ENCODE results near the gene CD59. TPM values are rescaled to one million over a fixed set of nuclear protein-coding genes. Genes with fewer than 3 reads are reported as not detected.

Gene CD59
- total and polyA plus RNA-seq, 9 of the 15 experiments (the other 6 are each of a cell fraction or from before 2014, with no cell fraction given): 38.1 to 338 (median 173) TPM

DNA sequence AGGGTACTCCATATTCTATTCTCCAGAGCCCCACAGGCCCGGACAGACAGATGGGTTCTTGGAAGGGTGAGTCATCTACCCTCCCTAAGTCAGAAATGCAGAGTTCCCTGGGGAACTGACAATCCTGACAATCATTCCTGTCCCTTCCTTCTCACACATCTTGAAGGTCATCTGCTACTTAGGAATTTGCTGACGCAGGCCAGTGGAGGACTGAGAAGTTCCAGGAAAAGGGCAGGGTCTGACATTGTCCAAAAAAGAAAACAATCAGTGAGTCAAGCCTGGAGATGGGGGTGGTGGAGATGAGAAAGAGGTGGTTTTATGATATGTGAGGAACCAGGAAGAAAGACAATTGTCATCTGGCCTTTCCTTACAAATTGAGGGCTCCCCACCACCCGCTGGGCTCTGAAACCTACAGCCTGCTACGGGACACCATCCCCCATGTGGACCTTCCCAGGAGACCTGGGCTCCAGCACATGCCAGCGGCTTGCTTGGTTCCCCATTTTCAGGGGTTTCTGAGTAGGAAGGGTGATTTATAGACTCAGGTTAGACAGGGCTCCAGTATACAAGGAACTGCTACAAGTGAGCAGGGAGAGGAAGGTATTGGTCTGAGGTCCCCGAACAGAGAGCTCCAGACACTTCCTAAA, 12.9 kb downstream of the CD59 start (continued):
- no peak for TF ChIP-seq ETV6 (IDR thresholded peaks at IDR 0.05; ENCODE audit: borderline replicate concordance in 1 of 2, low read depth in 2 of 2, low read length in 1 of 2)
- TF ChIP-seq ETV6 (CRISPR knock-in tag; IDR thresholded peaks at IDR 0.05; ENCODE audit: borderline replicate concordance): no peak
- no peak for TF ChIP-seq MXI1 (IDR thresholded peaks at IDR 0.05; ENCODE audit: low read depth, low read length)
- no peak for TF ChIP-seq SAFB2 (IDR thresholded peaks at IDR 0.05; ENCODE audit: borderline replicate concordance, low read depth, low read length, severe bottlenecking)
- TF ChIP-seq MCM5 (IDR thresholded peaks at IDR 0.05; ENCODE audit: low read depth): no peak
- no peak for TF ChIP-seq ZNF143 (CRISPR knock-in tag; IDR thresholded peaks at IDR 0.05)
- TF ChIP-seq ZNF311 (CRISPR knock-in tag; IDR thresholded peaks at IDR 0.05): no peak
- no peak; the same call in 1 of the 2 replicates for TF ChIP-seq L3MBTL2 (IDR thresholded peaks at IDR 0.05)
- no peak for TF ChIP-seq PHB (CRISPR knock-in tag; IDR thresholded peaks at IDR 0.05)
- TF ChIP-seq TAL1 (IDR thresholded peaks at IDR 0.05): no peak
- TF ChIP-seq, protein P1, sequence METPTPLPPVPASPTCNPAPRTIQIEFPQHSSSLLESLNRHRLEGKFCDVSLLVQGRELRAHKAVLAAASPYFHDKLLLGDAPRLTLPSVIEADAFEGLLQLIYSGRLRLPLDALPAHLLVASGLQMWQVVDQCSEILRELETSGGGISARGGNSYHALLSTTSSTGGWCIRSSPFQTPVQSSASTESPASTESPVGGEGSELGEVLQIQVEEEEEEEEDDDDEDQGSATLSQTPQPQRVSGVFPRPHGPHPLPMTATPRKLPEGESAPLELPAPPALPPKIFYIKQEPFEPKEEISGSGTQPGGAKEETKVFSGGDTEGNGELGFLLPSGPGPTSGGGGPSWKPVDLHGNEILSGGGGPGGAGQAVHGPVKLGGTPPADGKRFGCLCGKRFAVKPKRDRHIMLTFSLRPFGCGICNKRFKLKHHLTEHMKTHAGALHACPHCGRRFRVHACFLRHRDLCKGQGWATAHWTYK (CRISPR knock-in tag; IDR thresholded peaks at IDR 0.05): no peak
- no peak for TF ChIP-seq NR2F6 (CRISPR knock-in tag; IDR thresholded peaks at IDR 0.05)
- TF ChIP-seq, protein P2, sequence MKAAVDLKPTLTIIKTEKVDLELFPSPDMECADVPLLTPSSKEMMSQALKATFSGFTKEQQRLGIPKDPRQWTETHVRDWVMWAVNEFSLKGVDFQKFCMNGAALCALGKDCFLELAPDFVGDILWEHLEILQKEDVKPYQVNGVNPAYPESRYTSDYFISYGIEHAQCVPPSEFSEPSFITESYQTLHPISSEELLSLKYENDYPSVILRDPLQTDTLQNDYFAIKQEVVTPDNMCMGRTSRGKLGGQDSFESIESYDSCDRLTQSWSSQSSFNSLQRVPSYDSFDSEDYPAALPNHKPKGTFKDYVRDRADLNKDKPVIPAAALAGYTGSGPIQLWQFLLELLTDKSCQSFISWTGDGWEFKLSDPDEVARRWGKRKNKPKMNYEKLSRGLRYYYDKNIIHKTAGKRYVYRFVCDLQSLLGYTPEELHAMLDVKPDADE (conservative IDR thresholded peaks at IDR 0.05; ENCODE audit: control insufficient read depth, low read depth, low read length): no peak
- TF ChIP-seq CBFA2T3 (IDR thresholded peaks at IDR 0.05): peak; percentile 70
- TF ChIP-seq C11orf30 (IDR thresholded peaks at IDR 0.05; ENCODE audit: low read depth): peak; percentile 93
- TF ChIP-seq, protein P3, sequence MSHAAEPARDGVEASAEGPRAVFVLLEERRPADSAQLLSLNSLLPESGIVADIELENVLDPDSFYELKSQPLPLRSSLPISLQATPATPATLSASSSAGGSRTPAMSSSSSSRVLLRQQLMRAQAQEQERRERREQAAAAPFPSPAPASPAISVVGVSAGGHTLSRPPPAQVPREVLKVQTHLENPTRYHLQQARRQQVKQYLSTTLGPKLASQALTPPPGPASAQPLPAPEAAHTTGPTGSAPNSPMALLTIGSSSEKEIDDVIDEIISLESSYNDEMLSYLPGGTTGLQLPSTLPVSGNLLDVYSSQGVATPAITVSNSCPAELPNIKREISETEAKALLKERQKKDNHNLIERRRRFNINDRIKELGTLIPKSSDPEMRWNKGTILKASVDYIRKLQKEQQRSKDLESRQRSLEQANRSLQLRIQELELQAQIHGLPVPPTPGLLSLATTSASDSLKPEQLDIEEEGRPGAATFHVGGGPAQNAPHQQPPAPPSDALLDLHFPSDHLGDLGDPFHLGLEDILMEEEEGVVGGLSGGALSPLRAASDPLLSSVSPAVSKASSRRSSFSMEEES (CRISPR knock-in tag; IDR thresholded peaks at IDR 0.05): no peak
- TF ChIP-seq FOSL1 (tag; conservative IDR thresholded peaks at IDR 0.05): peak; percentile 94
- no peak for TF ChIP-seq KDM5B (IDR thresholded peaks at IDR 0.05; ENCODE audit: insufficient replicate concordance, low read depth, low read length)
- no peak for TF ChIP-seq TARDBP (IDR thresholded peaks at IDR 0.05)
- TF ChIP-seq HNRNPL (IDR thresholded peaks at IDR 0.05; ENCODE audit: low read depth, low read length): no peak
- TF ChIP-seq CBX8 (IDR thresholded peaks at IDR 0.05; ENCODE audit: borderline replicate concordance, extremely low read depth, low read depth, low read length, poor library complexity, severe bottlenecking): no peak
- no peak for TF ChIP-seq PHF20 (IDR thresholded peaks at IDR 0.05; ENCODE audit: partially characterized antibody)
- TF ChIP-seq ERF (CRISPR knock-in tag; IDR thresholded peaks at IDR 0.05): no peak
- no peak for TF ChIP-seq PCBP1 (IDR thresholded peaks at IDR 0.05; ENCODE audit: low read depth, low read length, poor library complexity, severe bottlenecking)
- TF ChIP-seq GABPB1 (CRISPR knock-in tag; IDR thresholded peaks at IDR 0.05): no peak
- TF ChIP-seq, protein P4, sequence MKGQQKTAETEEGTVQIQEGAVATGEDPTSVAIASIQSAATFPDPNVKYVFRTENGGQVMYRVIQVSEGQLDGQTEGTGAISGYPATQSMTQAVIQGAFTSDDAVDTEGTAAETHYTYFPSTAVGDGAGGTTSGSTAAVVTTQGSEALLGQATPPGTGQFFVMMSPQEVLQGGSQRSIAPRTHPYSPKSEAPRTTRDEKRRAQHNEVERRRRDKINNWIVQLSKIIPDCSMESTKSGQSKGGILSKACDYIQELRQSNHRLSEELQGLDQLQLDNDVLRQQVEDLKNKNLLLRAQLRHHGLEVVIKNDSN (CRISPR knock-in tag; IDR thresholded peaks at IDR 0.05): no peak

Data from K562 (cell line).